ENCODE measurements around the gene GNAQ. TPM values are rescaled to one million over a fixed set of nuclear protein-coding genes. Genes with fewer than 3 reads are reported as not detected.

The GNAQ gene
- total RNA-seq, 1 experiment from 2014 or later, result 48.6 TPM

- H4K91ac ChIP-seq (ENCODE audit: insufficient read length, low read depth, low read length), result no peak overlapping the region
- H2AFZ ChIP-seq (ENCODE audit: low read length), result peak overlapping the region; percentile 40
- no peak overlapping the region for H2BK12ac ChIP-seq (ENCODE audit: insufficient read length, low read depth, low read length)
- H3K18ac ChIP-seq (ENCODE audit: insufficient read length, low read depth, low read length), result no peak overlapping the region
- no peaks in the 10 kb centered on the region for H4K20me1 ChIP-seq (ENCODE audit: control insufficient read depth, insufficient read depth, insufficient read length)
- no peak overlapping the region for H2AK5ac ChIP-seq (ENCODE audit: insufficient read length, low read length)
- H3K23ac ChIP-seq (ENCODE audit: insufficient read length, low read depth, low read length), result no peak overlapping the region
- WGBS (ENCODE audit: extremely low coverage, insufficient read length, low lambda C conversion rate), result 100% methylated on average over 2 of the region's 14 CpGs
- Mint-ChIP-seq H3K4me1 (peaks cover 37 to 38% of the 10 kb centered on the region in 2 experiments), H3K36me3 (ENCODE audit: insufficient read depth in 1 of 3, low read depth in 3 of 3) (no peaks in the 10 kb centered on the region; a peak in 1 of 7 replicates), H3K9me3 (peaks cover 0 to 2% of the 10 kb centered on the region in 2 experiments; a peak in 2 of 5 replicates), H3K27ac (peak overlapping the region; percentile 94 to 98 (median 95); a peak in 6 of 7 replicates), H3K27me3 (ENCODE audit: low read depth) (peaks cover 2% of the 10 kb centered on the region; the same call in 1 of the 2 replicates), H3K4me3 (peak overlapping the region; percentile 83 to 97)
- peak overlapping the region; percentile 31 for H3K9ac ChIP-seq (ENCODE audit: extremely low read depth, insufficient read length, low read length)
- TF ChIP-seq, protein P1, sequence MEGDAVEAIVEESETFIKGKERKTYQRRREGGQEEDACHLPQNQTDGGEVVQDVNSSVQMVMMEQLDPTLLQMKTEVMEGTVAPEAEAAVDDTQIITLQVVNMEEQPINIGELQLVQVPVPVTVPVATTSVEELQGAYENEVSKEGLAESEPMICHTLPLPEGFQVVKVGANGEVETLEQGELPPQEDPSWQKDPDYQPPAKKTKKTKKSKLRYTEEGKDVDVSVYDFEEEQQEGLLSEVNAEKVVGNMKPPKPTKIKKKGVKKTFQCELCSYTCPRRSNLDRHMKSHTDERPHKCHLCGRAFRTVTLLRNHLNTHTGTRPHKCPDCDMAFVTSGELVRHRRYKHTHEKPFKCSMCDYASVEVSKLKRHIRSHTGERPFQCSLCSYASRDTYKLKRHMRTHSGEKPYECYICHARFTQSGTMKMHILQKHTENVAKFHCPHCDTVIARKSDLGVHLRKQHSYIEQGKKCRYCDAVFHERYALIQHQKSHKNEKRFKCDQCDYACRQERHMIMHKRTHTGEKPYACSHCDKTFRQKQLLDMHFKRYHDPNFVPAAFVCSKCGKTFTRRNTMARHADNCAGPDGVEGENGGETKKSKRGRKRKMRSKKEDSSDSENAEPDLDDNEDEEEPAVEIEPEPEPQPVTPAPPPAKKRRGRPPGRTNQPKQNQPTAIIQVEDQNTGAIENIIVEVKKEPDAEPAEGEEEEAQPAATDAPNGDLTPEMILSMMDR (conservative IDR thresholded peaks at IDR 0.05), result no peak
- peaks cover 10% of the 10 kb centered on the region for H3K23me2 ChIP-seq (ENCODE audit: insufficient read length, low read depth, low read length, poor library complexity, severe bottlenecking)
- H4K8ac ChIP-seq (replicated peaks; ENCODE audit: insufficient read length, low read depth, low read length), result no peak overlapping the region
- H3K14ac ChIP-seq (ENCODE audit: insufficient read depth, low read length), result peak overlapping the region; percentile 58; the same call in 1 of the 2 replicates
- no peak overlapping the region for H3K27ac ChIP-seq (ENCODE audit: insufficient read length, low read depth, low read length)
- no peak for DNase-seq
- H4K5ac ChIP-seq (ENCODE audit: insufficient read length, low read depth, low read length), result no peak overlapping the region
- no peaks in the 10 kb centered on the region for H3K27me3 ChIP-seq (ENCODE audit: insufficient read depth, low read length)
- H2BK120ac ChIP-seq (ENCODE audit: low read depth, low read length, poor library complexity, severe bottlenecking), result no peak overlapping the region
- H3K56ac ChIP-seq (ENCODE audit: insufficient read length, low read depth, low read length), result no peak overlapping the region
- peaks cover 4% of the 10 kb centered on the region; the same call in 1 of the 2 replicates for H3K4me1 ChIP-seq (ENCODE audit: insufficient read depth, low read length)
- H3K79me1 ChIP-seq (ENCODE audit: insufficient read depth, low read depth, low read length, poor library complexity, severe bottlenecking), result no peaks in the 10 kb centered on the region
- no peak overlapping the region for H2BK20ac ChIP-seq (ENCODE audit: low read depth, low read length, poor library complexity, severe bottlenecking)
- H3K4ac ChIP-seq (ENCODE audit: low read depth, low read length), result no peak overlapping the region
- H3K9me3 ChIP-seq (ENCODE audit: control insufficient read depth, low read depth, low read length), result no peaks in the 10 kb centered on the region
- no peak overlapping the region for H2BK5ac ChIP-seq (ENCODE audit: insufficient read length, low read length)
- peaks cover 14% of the 10 kb centered on the region; the same call in 1 of the 2 replicates for H3K79me2 ChIP-seq (ENCODE audit: insufficient read depth, low read length)
- H3T11ph ChIP-seq (ENCODE audit: low read length), result no peak overlapping the region
- no peak overlapping the region for H2BK15ac ChIP-seq (ENCODE audit: low read depth, low read length)
- H3K4me2 ChIP-seq (ENCODE audit: insufficient read depth, insufficient read length, low read length), result peak overlapping the region; percentile 82
These were observed 1.3 kb upstream of the GNAQ start for GRCh38 chr9:78032730-78033457.
